SK-N-SH treated with all-trans-retinoic acid at 6 μM for 48 hours (cell line): ENCODE results near the gene TRIM65.

ENCODE experiments used
- CSDC2 ChIP-seq: fragments of 250-450 bp; sonication (Bioruptor Pico); IDR thresholded peaks from 2 replicates; pipeline ENCODE4 v1.5.0; 2020; ENCODE audit warnings: mild to moderate bottlenecking, moderate library complexity
- GLIS3 ChIP-seq: fragments of 250-450 bp; sonication (Bioruptor Pico); IDR thresholded peaks from 2 replicates; pipeline ENCODE4 v1.5.0; 2020; ENCODE audit warnings: mild to moderate bottlenecking, moderate library complexity
- PPARA ChIP-seq: fragments of 250-450 bp; sonication (Bioruptor Pico); IDR thresholded peaks from 2 replicates; pipeline ENCODE4 v1.5.0; 2020; ENCODE audit warnings: mild to moderate bottlenecking, borderline replicate concordance
- ZFP3 ChIP-seq: fragments of 250-450 bp; sonication (Bioruptor Pico); IDR thresholded peaks from 2 replicates; pipeline ENCODE4 v1.5.0; 2020; ENCODE audit warnings: mild to moderate bottlenecking, moderate library complexity
- ZNF565 ChIP-seq: fragments of 450-650 bp; formaldehyde crosslinking; conservative IDR thresholded peaks from 2 replicates; pipeline ENCODE4 v1.5.0; 2020; ENCODE audit warnings: low read depth, mild to moderate bottlenecking, moderate library complexity
- ZNF70 ChIP-seq: fragments of 450-650 bp; formaldehyde crosslinking; IDR thresholded peaks from 2 replicates; pipeline ENCODE4 v1.5.0; 2020; ENCODE audit warnings: mild to moderate bottlenecking, moderate library complexity
- ZNF8 ChIP-seq: fragments of 450-650 bp; formaldehyde crosslinking; IDR thresholded peaks from 2 replicates; pipeline ENCODE4 v1.5.0; 2020; ENCODE audit warnings: mild to moderate bottlenecking, moderate library complexity
- TF ChIP-seq, protein P1 (sequence below): fragments of 250-450 bp; sonication (Bioruptor Pico); IDR thresholded peaks from 2 replicates; pipeline ENCODE4 v1.5.0; 2020; ENCODE audit warnings: mild to moderate bottlenecking, moderate library complexity
- TF ChIP-seq, protein P2 (sequence below): fragments of 250-450 bp; sonication (Bioruptor Pico); IDR thresholded peaks from 2 replicates; pipeline ENCODE4 v1.5.1; 2020; ENCODE audit warnings: low read depth, mild to moderate bottlenecking, moderate library complexity
- TF ChIP-seq, protein P3 (sequence below): fragments of 250-450 bp; sonication (Bioruptor Pico); IDR thresholded peaks from 2 replicates; pipeline ENCODE4 v1.5.1; 2021; ENCODE audit warnings: mild to moderate bottlenecking, moderate library complexity
- TF ChIP-seq, protein P4 (sequence below): fragments of 250-450 bp; sonication (Bioruptor Pico); IDR thresholded peaks from 2 replicates; pipeline ENCODE4 v1.8.0; 2020; ENCODE audit warnings: mild to moderate bottlenecking, moderate library complexity, borderline replicate concordance

DNA sequence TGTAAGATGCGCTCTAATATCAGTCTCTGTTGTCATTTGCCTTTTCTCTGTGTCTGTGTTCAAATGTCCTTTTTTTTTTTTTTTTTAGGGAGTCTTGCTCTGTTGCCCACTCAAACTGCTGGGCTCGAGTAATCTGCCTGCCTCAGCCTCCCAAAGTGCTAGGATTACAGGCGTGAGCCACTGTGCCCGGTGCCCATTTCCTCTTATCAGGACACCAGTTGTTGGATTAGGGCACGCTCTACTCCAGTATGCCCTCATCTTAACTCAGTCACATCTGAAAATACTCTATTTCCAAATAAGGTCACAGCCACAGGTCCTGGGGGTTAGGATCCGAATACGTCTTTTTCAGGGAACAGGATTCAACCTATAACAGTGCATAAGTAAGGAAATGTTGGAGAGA lies 16.5 kb downstream of the TRIM65 start:
- TF ChIP-seq, protein P1, sequence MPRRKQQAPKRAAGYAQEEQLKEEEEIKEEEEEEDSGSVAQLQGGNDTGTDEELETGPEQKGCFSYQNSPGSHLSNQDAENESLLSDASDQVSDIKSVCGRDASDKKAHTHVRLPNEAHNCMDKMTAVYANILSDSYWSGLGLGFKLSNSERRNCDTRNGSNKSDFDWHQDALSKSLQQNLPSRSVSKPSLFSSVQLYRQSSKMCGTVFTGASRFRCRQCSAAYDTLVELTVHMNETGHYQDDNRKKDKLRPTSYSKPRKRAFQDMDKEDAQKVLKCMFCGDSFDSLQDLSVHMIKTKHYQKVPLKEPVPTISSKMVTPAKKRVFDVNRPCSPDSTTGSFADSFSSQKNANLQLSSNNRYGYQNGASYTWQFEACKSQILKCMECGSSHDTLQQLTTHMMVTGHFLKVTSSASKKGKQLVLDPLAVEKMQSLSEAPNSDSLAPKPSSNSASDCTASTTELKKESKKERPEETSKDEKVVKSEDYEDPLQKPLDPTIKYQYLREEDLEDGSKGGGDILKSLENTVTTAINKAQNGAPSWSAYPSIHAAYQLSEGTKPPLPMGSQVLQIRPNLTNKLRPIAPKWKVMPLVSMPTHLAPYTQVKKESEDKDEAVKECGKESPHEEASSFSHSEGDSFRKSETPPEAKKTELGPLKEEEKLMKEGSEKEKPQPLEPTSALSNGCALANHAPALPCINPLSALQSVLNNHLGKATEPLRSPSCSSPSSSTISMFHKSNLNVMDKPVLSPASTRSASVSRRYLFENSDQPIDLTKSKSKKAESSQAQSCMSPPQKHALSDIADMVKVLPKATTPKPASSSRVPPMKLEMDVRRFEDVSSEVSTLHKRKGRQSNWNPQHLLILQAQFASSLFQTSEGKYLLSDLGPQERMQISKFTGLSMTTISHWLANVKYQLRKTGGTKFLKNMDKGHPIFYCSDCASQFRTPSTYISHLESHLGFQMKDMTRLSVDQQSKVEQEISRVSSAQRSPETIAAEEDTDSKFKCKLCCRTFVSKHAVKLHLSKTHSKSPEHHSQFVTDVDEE, result no peak
- no peak for TF ChIP-seq ZNF8
- no peak for TF ChIP-seq PPARA
- no peak for TF ChIP-seq CSDC2 (CRISPR knock-in tag)
- TF ChIP-seq, protein P2, sequence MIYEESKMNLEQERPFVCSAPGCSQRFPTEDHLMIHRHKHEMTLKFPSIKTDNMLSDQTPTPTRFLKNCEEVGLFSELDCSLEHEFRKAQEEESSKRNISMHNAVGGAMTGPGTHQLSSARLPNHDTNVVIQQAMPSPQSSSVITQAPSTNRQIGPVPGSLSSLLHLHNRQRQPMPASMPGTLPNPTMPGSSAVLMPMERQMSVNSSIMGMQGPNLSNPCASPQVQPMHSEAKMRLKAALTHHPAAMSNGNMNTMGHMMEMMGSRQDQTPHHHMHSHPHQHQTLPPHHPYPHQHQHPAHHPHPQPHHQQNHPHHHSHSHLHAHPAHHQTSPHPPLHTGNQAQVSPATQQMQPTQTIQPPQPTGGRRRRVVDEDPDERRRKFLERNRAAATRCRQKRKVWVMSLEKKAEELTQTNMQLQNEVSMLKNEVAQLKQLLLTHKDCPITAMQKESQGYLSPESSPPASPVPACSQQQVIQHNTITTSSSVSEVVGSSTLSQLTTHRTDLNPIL (CRISPR knock-in tag), result no peak
- TF ChIP-seq, protein P3, sequence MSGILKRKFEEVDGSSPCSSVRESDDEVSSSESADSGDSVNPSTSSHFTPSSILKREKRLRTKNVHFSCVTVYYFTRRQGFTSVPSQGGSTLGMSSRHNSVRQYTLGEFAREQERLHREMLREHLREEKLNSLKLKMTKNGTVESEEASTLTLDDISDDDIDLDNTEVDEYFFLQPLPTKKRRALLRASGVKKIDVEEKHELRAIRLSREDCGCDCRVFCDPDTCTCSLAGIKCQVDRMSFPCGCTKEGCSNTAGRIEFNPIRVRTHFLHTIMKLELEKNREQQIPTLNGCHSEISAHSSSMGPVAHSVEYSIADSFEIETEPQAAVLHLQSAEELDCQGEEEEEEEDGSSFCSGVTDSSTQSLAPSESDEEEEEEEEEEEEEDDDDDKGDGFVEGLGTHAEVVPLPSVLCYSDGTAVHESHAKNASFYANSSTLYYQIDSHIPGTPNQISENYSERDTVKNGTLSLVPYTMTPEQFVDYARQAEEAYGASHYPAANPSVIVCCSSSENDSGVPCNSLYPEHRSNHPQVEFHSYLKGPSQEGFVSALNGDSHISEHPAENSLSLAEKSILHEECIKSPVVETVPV, result no peak
- no peak for TF ChIP-seq ZNF565
- TF ChIP-seq ZNF70 (CRISPR knock-in tag), result no peak
- TF ChIP-seq, protein P4, sequence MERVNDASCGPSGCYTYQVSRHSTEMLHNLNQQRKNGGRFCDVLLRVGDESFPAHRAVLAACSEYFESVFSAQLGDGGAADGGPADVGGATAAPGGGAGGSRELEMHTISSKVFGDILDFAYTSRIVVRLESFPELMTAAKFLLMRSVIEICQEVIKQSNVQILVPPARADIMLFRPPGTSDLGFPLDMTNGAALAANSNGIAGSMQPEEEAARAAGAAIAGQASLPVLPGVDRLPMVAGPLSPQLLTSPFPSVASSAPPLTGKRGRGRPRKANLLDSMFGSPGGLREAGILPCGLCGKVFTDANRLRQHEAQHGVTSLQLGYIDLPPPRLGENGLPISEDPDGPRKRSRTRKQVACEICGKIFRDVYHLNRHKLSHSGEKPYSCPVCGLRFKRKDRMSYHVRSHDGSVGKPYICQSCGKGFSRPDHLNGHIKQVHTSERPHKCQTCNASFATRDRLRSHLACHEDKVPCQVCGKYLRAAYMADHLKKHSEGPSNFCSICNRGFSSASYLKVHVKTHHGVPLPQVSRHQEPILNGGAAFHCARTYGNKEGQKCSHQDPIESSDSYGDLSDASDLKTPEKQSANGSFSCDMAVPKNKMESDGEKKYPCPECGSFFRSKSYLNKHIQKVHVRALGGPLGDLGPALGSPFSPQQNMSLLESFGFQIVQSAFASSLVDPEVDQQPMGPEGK (CRISPR knock-in tag), result no peak
- TF ChIP-seq GLIS3 (CRISPR knock-in tag), result no peak
- no peak for TF ChIP-seq ZFP3 (CRISPR knock-in tag)
